HG03432 (cell line): ENCODE results near the gene LTB.

Experiments used
- ATAC-seq: cut with Tn5 transposase; IDR thresholded peaks from one replicate; pipeline ENCODE4 v1.9.1; 2021; ENCODE audit warnings: mild to moderate bottlenecking, moderate library complexity; ENCODE audit not compliant: unreplicated experiment

The LTB gene

GRCh38 chr6:31582230-31582643 is at the start of gene LTB:
TSS of gene LTB (minus strand) at chr6:31582424. CDS start at chr6:31582417, 7 bp downstream.
- ATAC-seq: no peak

- no peak for ATAC-seq
Measured at GRCh38 chr6:31631681-31632278, 49.6 kb upstream of the LTB start.

- no peak for ATAC-seq
Measured at GRCh38 chr6:31631209-31631608, 49.0 kb upstream of the LTB start.

GRCh38 chr6:31630177-31630934 is 48.1 kb upstream of the LTB start:
- ATAC-seq: no peak

- no peak for ATAC-seq
Measured at GRCh38 chr6:31629014-31629413, 46.8 kb upstream of the LTB start.

- ATAC-seq: no peak
Measured at GRCh38 chr6:31627690-31628287, 45.6 kb upstream of the LTB start.

- ATAC-seq: no peak
Measured at GRCh38 chr6:31626952-31627351, 44.7 kb upstream of the LTB start.

- no peak for ATAC-seq
Measured at GRCh38 chr6:31624070-31624469, 41.8 kb upstream of the LTB start.

- no peak for ATAC-seq
Measured at GRCh38 chr6:31622684-31623091, 40.5 kb upstream of the LTB start.

GRCh38 chr6:31621991-31622390 is 39.8 kb upstream of the LTB start:
- ATAC-seq: no peak

GRCh38 chr6:31621320-31621939 is 39.2 kb upstream of the LTB start:
- ATAC-seq: no peak

- ATAC-seq: peak; percentile 57
Measured at GRCh38 chr6:31620586-31621319, 38.5 kb upstream of the LTB start, which contains the start of gene PRRC2A. TSS of gene PRRC2A (plus strand) at chr6:31620715. CDS start at chr6:31622790, 2,075 bp downstream.

GRCh38 chr6:31619805-31620585 is 37.8 kb upstream of the LTB start:
- ATAC-seq: peak; percentile 81

- no peak for ATAC-seq
Measured at GRCh38 chr6:31617010-31617409, 34.8 kb upstream of the LTB start.

- ATAC-seq: no peak
Measured at GRCh38 chr6:31615748-31616147, 33.5 kb upstream of the LTB start.

GRCh38 chr6:31614684-31615578 is 32.7 kb upstream of the LTB start, which contains the start of gene AIF1:
TSS of gene AIF1 (plus strand) at chr6:31615234. CDS start at chr6:31615330, 96 bp downstream.
- no peak for ATAC-seq

GRCh38 chr6:31614075-31614619 is 31.9 kb upstream of the LTB start:
- no peak for ATAC-seq

GRCh38 chr6:31610968-31611367 is 28.7 kb upstream of the LTB start:
- no peak for ATAC-seq
